Stimulated activated memory B cell treated with anti-CD40 and anti-IgM and Interleukin-4, amounts not matched to agents 10 μg/mL and 1 μg/mL and 100 μg/mL, for 72 hours (primary cell): ENCODE measurements around the gene GREB1.

ENCODE experiments used
- ATAC-seq: fragments of 150-1000 bp; cut with Tn5 transposase; 2 replicates; pipeline ENCODE4 v1.10.0; 2021
- H3K27ac Mint-ChIP-seq: one replicate; pipeline ENCODE4 v1.8.0; 2022; ENCODE audit warnings: mild to moderate bottlenecking, mixed read lengths
- H3K27me3 Mint-ChIP-seq: one replicate; pipeline ENCODE4 v1.8.0; 2022; ENCODE audit warnings: mixed read lengths
- H3K36me3 Mint-ChIP-seq: one replicate; pipeline ENCODE4 v1.8.0; 2022; ENCODE audit warnings: mixed read lengths
- H3K4me1 Mint-ChIP-seq: one replicate; pipeline ENCODE4 v1.8.0; 2022; ENCODE audit warnings: mixed read lengths
- H3K4me3 Mint-ChIP-seq: one replicate; pipeline ENCODE4 v1.8.0; 2022; ENCODE audit warnings: mild to moderate bottlenecking, moderate library complexity, mixed read lengths
- H3K9me3 Mint-ChIP-seq: one replicate; pipeline ENCODE4 v1.8.0; 2022; ENCODE audit warnings: mixed read lengths

The GREB1 gene

GRCh38 chr2:11682590-11682915 lies 148.7 kb downstream of the GREB1 start:
- Mint-ChIP-seq H3K36me3 (no peaks in the 10 kb centered on the region), H3K4me1 (peaks cover 7% of the 10 kb centered on the region), H3K27me3 (peaks cover 42% of the 10 kb centered on the region), H3K9me3 (no peaks in the 10 kb centered on the region), H3K27ac (no peak overlapping the region), H3K4me3 (no peak overlapping the region)
- ATAC-seq = no peak

- no peak for ATAC-seq
- H3K9me3 Mint-ChIP-seq = no peaks in the 10 kb centered on the region
- H3K27me3 Mint-ChIP-seq = peaks cover 33% of the 10 kb centered on the region
- no peak overlapping the region for H3K4me3 Mint-ChIP-seq
- H3K4me1 Mint-ChIP-seq = peaks cover 14% of the 10 kb centered on the region
- no peaks in the 10 kb centered on the region for H3K36me3 Mint-ChIP-seq
- H3K27ac Mint-ChIP-seq = no peak overlapping the region
Measured at GRCh38 chr2:11683476-11683875, 149.6 kb downstream of the GREB1 start.

GRCh38 chr2:11683966-11684365 lies 150.1 kb downstream of the GREB1 start:
- Mint-ChIP-seq H3K9me3 (no peaks in the 10 kb centered on the region), H3K27me3 (peaks cover 29% of the 10 kb centered on the region), H3K27ac (no peak overlapping the region), H3K4me3 (no peak overlapping the region), H3K36me3 (no peaks in the 10 kb centered on the region), H3K4me1 (peaks cover 17% of the 10 kb centered on the region)
- ATAC-seq = no peak

- H3K27me3 Mint-ChIP-seq = peaks cover 22% of the 10 kb centered on the region
- H3K9me3 Mint-ChIP-seq = no peaks in the 10 kb centered on the region
- peaks cover 17% of the 10 kb centered on the region for H3K4me1 Mint-ChIP-seq
- H3K36me3 Mint-ChIP-seq = no peaks in the 10 kb centered on the region
- ATAC-seq = no peak
- H3K4me3 Mint-ChIP-seq = no peak overlapping the region
- no peak overlapping the region for H3K27ac Mint-ChIP-seq
Measured at GRCh38 chr2:11684894-11685460, 151.1 kb downstream of the GREB1 start.

- H3K36me3 Mint-ChIP-seq = no peaks in the 10 kb centered on the region
- no peak overlapping the region for H3K4me3 Mint-ChIP-seq
- peaks cover 19% of the 10 kb centered on the region for H3K27me3 Mint-ChIP-seq
- H3K27ac Mint-ChIP-seq = no peak overlapping the region
- ATAC-seq = no peak
- peaks cover 17% of the 10 kb centered on the region for H3K4me1 Mint-ChIP-seq
- no peaks in the 10 kb centered on the region for H3K9me3 Mint-ChIP-seq
Measured at GRCh38 chr2:11685906-11686470, 152.1 kb downstream of the GREB1 start.

GRCh38 chr2:11687736-11688135 lies 153.9 kb downstream of the GREB1 start:
- H3K27me3 Mint-ChIP-seq = peaks cover 19% of the 10 kb centered on the region
- H3K36me3 Mint-ChIP-seq = no peaks in the 10 kb centered on the region
- H3K9me3 Mint-ChIP-seq = no peaks in the 10 kb centered on the region
- no peak overlapping the region for H3K4me3 Mint-ChIP-seq
- peaks cover 12% of the 10 kb centered on the region for H3K4me1 Mint-ChIP-seq
- no peak overlapping the region for H3K27ac Mint-ChIP-seq
- ATAC-seq = no peak

GRCh38 chr2:11688222-11689069 lies 154.6 kb downstream of the GREB1 start:
- peak; percentile 89 for ATAC-seq
- Mint-ChIP-seq H3K27me3 (peaks cover 19% of the 10 kb centered on the region), H3K9me3 (no peaks in the 10 kb centered on the region), H3K4me1 (peaks cover 18% of the 10 kb centered on the region), H3K27ac (no peak overlapping the region), H3K4me3 (peak overlapping the region; percentile 60), H3K36me3 (no peaks in the 10 kb centered on the region)

- no peaks in the 10 kb centered on the region for H3K36me3 Mint-ChIP-seq
- peaks cover 18% of the 10 kb centered on the region for H3K4me1 Mint-ChIP-seq
- H3K27me3 Mint-ChIP-seq = peaks cover 4% of the 10 kb centered on the region
Measured at GRCh38 chr2:11691076-11691660, 157.3 kb downstream of the GREB1 start.

More at GRCh38 chr2:11691076-11691660, 157.3 kb downstream of the GREB1 start:
- H3K27ac Mint-ChIP-seq = no peak overlapping the region
- no peak for ATAC-seq
- no peaks in the 10 kb centered on the region for H3K9me3 Mint-ChIP-seq
- no peak overlapping the region for H3K4me3 Mint-ChIP-seq
